Large intestine (tissue), 1 donor: ENCODE data around the gene PSORS1C1. TPM values are rescaled to one million over a fixed set of nuclear protein-coding genes. Genes with fewer than 3 reads are reported as not detected.

ENCODE experiments used
- polyA plus RNA-seq: library from polyadenylated mRNA; unstranded; fragments of 120-200 nt; gene quantifications from one replicate; pipeline ENCODE4 v1.2.1, GENCODE V29; 2013

PSORS1C1 gene
- polyA plus RNA-seq, 1 donor = 0.33 TPM

Other genes with a start within 250 kb of the PSORS1C1 start
- 150 TPM for gene DDR1, start 230.3 kb upstream of the PSORS1C1 start, polyA plus RNA-seq
- gene GTF2H4, start 206.6 kb upstream of the PSORS1C1 start, polyA plus RNA-seq = 24.4 TPM
- 43.5 TPM for gene VARS2, start 200.6 kb upstream of the PSORS1C1 start, polyA plus RNA-seq
- 0.70 TPM for gene SFTA2, start 182.6 kb upstream of the PSORS1C1 start, polyA plus RNA-seq
- 0.04 TPM for gene MUCL3, start 173.8 kb upstream of the PSORS1C1 start, polyA plus RNA-seq
- not detected for gene MUC21, start 131.1 kb upstream of the PSORS1C1 start, polyA plus RNA-seq
- not detected for gene MUC22, start 104.3 kb upstream of the PSORS1C1 start, polyA plus RNA-seq
- gene C6orf15, start 2.2 kb upstream of the PSORS1C1 start, polyA plus RNA-seq = not detected
- not detected for gene CDSN, start 5.6 kb downstream of the PSORS1C1 start, polyA plus RNA-seq
- gene PSORS1C2, start 24.3 kb downstream of the PSORS1C1 start, polyA plus RNA-seq = 0.04 TPM
- 17.4 TPM for gene CCHCR1, start 43.0 kb downstream of the PSORS1C1 start, polyA plus RNA-seq
- 9.1 TPM for gene TCF19, start 43.8 kb downstream of the PSORS1C1 start, polyA plus RNA-seq
- gene POU5F1, start 55.9 kb downstream of the PSORS1C1 start, polyA plus RNA-seq = 0.28 TPM
- gene HLA-C, start 157.3 kb downstream of the PSORS1C1 start, polyA plus RNA-seq = 225 TPM
- gene HLA-B, start 242.4 kb downstream of the PSORS1C1 start, polyA plus RNA-seq = 353 TPM